RWPE2 (cell line): Measurements from ENCODE around the gene ACSS2.

Experiments
- ATAC-seq: fragments of 200-7000 bp; cut with Tn5 transposase; 3 replicates; pipeline ENCODE4 v1.9.1; 2021; ENCODE audit warnings: low read depth
- DNase-seq: peaks from one replicate; pipeline ENCODE4 v3.0.0-alpha.2; 2020; ENCODE audit warnings: low spot score
- H3K27ac ChIP-seq: fragments of 450-650 bp; 2 replicates; pipeline ENCODE4 v1.5.1; 2017; ENCODE audit warnings: mild to moderate bottlenecking; ENCODE audit not compliant: poor library complexity, severe bottlenecking
- H3K27me3 ChIP-seq: fragments of 250-450 bp; sonication (Bioruptor Pico); 2 replicates; pipeline ENCODE4 v1.5.1; 2021; ENCODE audit warnings: mild to moderate bottlenecking, moderate library complexity; ENCODE audit not compliant: insufficient read depth, poor library complexity, severe bottlenecking
- H3K36me3 ChIP-seq: fragments of 250-450 bp; sonication (Bioruptor Pico); 2 replicates; pipeline ENCODE4 v1.5.1; 2020; ENCODE audit warnings: low read depth, mild to moderate bottlenecking, moderate library complexity
- H3K4me1 ChIP-seq: fragments of 250-450 bp; sonication (Bioruptor Pico); 2 replicates; pipeline ENCODE4 v1.5.1; 2021; ENCODE audit warnings: mild to moderate bottlenecking, moderate library complexity; ENCODE audit not compliant: insufficient read depth, poor library complexity, severe bottlenecking
- H3K4me3 ChIP-seq: fragments of 250-450 bp; sonication (Bioruptor Pico); 2 replicates; pipeline ENCODE4 v1.5.1; 2021; ENCODE audit warnings: mild to moderate bottlenecking, moderate library complexity; ENCODE audit not compliant: severe bottlenecking
- H3K9me3 ChIP-seq: fragments of 250-450 bp; sonication (Bioruptor Pico); 2 replicates; pipeline ENCODE4 v1.5.1; 2021; ENCODE audit warnings: mild to moderate bottlenecking, moderate library complexity; ENCODE audit not compliant: severe bottlenecking
- TF ChIP-seq, protein P1 (sequence below): fragments of 450-650 bp; IDR thresholded peaks from one replicate; pipeline ENCODE4 v1.5.1; 2017; ENCODE audit warnings: mild to moderate bottlenecking, moderate library complexity; ENCODE audit not compliant: poor library complexity, severe bottlenecking

Gene ACSS2, protein sequence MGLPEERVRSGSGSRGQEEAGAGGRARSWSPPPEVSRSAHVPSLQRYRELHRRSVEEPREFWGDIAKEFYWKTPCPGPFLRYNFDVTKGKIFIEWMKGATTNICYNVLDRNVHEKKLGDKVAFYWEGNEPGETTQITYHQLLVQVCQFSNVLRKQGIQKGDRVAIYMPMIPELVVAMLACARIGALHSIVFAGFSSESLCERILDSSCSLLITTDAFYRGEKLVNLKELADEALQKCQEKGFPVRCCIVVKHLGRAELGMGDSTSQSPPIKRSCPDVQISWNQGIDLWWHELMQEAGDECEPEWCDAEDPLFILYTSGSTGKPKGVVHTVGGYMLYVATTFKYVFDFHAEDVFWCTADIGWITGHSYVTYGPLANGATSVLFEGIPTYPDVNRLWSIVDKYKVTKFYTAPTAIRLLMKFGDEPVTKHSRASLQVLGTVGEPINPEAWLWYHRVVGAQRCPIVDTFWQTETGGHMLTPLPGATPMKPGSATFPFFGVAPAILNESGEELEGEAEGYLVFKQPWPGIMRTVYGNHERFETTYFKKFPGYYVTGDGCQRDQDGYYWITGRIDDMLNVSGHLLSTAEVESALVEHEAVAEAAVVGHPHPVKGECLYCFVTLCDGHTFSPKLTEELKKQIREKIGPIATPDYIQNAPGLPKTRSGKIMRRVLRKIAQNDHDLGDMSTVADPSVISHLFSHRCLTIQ

DNA sequence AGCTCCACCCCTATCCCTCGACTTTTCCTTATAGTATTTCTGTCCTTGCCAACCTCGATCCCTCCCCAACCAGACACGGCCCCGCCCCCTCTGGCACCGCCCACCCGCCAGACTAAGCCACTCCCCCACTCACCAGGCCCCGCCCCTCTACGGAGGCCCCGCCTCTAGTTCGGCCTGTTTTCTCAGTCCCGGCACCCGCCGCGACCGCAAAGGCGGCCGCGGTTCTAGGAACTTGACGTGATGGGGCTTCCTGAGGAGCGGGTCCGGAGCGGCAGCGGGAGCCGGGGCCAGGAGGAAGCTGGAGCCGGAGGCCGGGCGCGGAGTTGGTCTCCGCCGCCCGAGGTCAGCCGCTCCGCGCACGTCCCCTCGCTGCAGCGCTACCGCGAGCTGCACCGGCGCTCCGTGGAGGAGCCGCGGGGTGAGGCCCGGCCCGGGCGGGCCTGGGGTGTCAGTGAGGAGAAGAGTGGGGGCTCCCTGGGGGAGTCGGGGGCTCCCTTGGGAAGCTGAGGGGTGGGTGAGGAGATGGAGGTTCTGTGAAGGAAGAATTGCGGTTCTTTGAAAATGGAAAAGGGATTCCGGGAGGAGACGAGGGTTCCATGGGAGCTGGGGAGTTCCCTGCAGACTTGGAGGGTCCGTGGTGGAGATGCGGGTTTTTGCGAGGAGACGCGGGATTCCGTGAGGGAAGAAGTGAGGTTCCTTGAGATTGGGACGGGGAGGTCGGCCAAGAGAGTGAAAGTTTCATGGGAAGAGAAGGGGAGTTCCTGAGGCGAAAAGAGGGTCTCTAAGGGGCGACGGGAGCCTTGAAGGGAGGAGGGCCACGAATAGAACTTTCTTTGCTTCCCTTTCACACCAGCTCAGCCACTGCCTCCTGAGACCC is at the start of gene ACSS2:
Gene ACSS2 (plus strand): TSS at position 207 of the 877 bp plus-strand sequence. CDS start 34 bp downstream, at position 241.
- Histone ChIP-seq H3K4me1 (peaks cover 38% of the 10 kb centered on the region), H3K36me3 (peaks cover 32% of the 10 kb centered on the region), H3K27ac (peak within 1 kb of the TSS; percentile 68), H3K4me3 (peak within 1 kb of the TSS; percentile 85), H3K9me3 (no peaks in the 10 kb centered on the region), H3K27me3 (no peaks in the 10 kb centered on the region)
- ATAC-seq = peak; percentile 16
- peak; percentile 79 for DNase-seq
- TF ChIP-seq, protein P1, sequence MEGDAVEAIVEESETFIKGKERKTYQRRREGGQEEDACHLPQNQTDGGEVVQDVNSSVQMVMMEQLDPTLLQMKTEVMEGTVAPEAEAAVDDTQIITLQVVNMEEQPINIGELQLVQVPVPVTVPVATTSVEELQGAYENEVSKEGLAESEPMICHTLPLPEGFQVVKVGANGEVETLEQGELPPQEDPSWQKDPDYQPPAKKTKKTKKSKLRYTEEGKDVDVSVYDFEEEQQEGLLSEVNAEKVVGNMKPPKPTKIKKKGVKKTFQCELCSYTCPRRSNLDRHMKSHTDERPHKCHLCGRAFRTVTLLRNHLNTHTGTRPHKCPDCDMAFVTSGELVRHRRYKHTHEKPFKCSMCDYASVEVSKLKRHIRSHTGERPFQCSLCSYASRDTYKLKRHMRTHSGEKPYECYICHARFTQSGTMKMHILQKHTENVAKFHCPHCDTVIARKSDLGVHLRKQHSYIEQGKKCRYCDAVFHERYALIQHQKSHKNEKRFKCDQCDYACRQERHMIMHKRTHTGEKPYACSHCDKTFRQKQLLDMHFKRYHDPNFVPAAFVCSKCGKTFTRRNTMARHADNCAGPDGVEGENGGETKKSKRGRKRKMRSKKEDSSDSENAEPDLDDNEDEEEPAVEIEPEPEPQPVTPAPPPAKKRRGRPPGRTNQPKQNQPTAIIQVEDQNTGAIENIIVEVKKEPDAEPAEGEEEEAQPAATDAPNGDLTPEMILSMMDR = no peak

DNA sequence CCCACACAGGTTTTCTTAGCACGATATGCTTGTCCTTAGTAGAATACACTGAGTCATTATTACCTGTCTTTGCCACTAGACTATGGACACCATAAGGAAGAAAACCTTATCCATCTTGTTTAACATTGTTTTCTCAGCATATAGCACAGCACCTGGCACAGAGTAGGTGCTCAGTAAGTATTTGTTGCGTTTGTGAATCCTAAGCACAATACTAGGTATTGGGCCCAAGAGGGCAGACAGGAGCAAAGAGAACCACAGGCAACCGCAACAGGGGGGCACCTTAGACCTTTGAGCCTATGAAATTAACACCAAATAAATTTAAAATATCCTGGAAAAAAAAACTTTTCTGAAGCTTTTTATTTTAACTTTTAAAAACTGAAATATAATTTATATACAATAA is 47.2 kb upstream of the ACSS2 start:
- Histone ChIP-seq H3K27ac (no peak overlapping the region), H3K4me3 (no peak overlapping the region), H3K4me1 (peaks cover 4% of the 10 kb centered on the region), H3K9me3 (no peaks in the 10 kb centered on the region), H3K36me3 (no peaks in the 10 kb centered on the region), H3K27me3 (peaks cover 17% of the 10 kb centered on the region)
- TF ChIP-seq, protein P1 = peak; percentile 18
- DNase-seq = no peak
- ATAC-seq = no peak

DNA sequence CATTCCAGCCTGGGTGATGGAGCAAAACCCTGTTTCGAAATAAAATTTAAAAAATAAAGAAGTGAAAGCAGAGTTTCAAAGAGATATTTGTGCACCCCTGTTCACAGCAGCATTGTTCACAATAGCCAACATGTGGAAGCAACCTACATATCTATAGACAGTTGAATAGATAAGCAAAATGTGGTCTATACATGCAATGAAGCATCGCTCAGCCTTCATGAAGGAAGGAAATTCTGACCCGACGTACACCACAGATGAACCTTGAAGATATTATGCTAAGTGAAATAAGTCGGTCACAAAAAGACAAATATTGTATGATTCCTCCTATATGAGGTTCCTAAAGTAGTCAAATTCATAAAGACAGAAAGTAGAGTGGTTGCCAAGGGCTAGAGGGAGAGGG is 44.5 kb upstream of the ACSS2 start:
- Histone ChIP-seq H3K4me3 (no peak overlapping the region), H3K9me3 (no peaks in the 10 kb centered on the region), H3K4me1 (no peaks in the 10 kb centered on the region), H3K27ac (no peak overlapping the region), H3K36me3 (no peaks in the 10 kb centered on the region), H3K27me3 (peaks cover 17% of the 10 kb centered on the region)
- DNase-seq (no peak), ATAC-seq (no peak)
- TF ChIP-seq, protein P1 = no peak

DNA sequence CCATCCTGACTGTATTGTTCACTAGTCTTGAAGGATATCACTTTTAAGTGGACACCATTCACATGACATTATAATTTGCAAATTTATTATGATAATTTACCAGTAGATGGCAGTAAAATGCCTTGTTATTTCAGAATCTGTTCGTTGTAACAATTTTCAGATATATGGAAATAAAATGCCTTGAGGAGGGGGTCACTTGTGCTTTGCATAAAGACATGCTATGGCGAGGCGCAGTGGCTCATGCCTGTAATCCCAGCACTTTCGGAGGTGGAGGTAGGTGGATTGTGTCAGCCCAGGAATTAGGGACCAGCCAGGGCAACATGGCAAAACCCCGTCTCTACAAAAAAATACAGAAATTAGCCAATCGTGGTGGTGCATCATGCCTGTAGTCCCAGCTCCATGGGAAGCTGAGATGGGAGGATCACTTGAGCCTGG is 41.9 kb upstream of the ACSS2 start:
- Histone ChIP-seq H3K27ac (no peak overlapping the region), H3K4me3 (no peak overlapping the region), H3K27me3 (peaks cover 17% of the 10 kb centered on the region), H3K9me3 (no peaks in the 10 kb centered on the region), H3K4me1 (no peaks in the 10 kb centered on the region), H3K36me3 (no peaks in the 10 kb centered on the region)
- ATAC-seq (peak; percentile 62), DNase-seq (no peak)
- TF ChIP-seq, protein P1 = peak; percentile 96
